HG03064 (cell line): ENCODE data around the gene MLLT3.
A peak's percentile ranks its signal among the peaks of the same experiment; 100 is the strongest.

Experiments used
- ATAC-seq: cut with Tn5 transposase; IDR thresholded peaks from one replicate; pipeline ENCODE4 v1.9.1; 2021; ENCODE audit warnings: low read depth; ENCODE audit not compliant: unreplicated experiment

MLLT3 gene

DNA sequence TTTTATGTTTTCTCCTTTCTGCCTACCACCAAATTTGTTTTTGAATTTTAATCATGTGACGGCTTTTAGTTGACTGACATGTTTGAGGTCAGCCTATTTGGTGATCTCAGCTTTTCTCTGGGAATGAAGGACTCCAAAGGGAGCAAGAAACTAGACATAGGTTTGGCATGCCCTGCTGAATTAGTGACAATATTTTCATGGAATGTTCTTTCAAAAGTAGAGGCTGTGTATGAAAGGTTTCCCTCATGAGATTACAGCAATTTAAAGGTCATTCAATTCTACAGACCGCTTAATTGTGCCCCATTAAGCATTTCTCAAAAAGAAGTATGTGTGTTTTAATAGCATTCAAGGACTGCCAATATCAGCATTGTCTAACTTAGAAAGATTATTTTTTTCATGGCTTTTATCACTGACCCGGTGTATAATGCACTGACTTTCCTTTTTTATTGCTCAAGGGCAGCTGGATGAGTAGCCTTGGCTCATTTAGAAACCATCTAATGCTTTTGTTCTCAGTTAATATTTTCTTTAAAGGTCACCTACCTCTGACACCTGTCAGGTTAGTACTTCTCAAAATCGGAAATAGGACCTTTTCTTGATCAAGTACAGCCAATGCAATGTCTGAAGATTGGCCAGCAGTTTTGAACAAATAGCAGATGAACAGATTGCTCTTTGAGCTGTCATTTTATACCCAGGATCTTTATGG is 8.1 kb upstream of the MLLT3 start:
- ATAC-seq, result no peak

DNA sequence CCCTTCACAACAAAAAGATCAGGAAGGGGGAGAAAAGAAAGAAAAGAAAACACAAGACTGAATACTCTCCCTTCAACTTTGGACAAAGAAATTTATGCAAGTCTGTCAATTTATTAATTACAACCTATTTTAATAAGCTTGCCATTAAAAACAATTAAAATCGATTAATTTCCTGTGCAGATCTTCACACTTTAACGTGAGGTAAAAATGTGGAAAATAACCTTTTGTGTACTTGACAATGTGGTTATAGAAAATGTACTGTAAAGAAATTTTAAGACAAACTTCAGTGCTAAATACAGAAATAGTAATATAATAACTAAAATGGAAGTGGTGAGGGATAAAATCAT is 2.7 kb upstream of the MLLT3 start:
- no peak for ATAC-seq

DNA sequence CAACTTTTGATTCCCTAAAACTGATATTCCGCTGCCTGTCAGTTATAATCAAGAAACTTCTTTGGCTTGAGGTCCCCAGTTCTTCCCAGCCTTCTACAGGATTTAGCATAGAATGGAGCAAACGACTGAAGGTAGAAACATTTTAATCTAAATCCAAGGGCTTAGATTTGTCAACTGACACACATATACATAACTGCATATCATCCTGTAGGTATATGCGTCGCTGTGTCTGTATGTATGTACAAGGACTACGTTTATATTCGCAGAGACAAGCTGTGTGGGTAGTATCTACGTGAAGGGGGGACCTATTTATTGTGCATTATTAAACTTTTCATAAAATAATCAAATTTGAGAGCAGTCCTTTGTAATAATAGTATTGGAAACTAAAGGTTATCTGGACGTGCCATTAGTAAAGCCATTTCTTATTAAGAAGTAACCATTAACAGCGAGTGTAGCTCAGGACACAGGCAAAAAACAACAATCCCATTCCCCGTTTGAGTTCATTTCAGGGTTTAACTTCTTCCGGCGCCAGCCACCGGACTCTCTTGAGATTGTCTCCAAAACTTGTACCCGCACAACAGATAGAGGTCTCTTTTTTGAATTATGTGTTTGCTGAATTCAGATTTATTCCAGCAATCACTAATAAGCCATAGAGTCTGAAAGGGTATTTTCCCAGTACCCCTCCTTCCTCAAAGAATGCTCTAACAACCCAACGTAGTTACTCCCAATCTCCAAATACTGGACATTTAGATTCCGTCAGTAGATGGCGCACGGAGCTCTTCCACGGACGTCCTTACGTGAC is 2.1 kb upstream of the MLLT3 start:
- no peak for ATAC-seq

DNA sequence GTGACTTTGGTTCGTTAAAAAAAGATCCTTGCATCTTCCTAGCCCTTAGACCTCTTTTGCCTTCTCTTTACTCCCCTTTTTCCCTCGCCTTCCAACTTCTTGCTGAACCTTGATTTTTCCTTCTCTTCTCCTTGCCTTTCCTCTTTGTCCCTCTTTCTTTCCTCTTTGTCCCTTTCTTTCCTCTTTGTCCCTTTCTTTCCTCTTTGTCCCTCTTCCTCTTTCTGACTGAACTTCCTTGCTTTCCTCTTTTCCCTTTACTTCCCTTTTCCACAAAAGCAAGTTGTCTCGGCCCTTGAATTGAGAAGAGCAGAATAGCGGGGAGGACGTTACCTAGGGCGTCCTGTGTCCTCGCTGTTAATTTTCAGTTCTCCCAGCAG is 1.4 kb upstream of the MLLT3 start:
- ATAC-seq, result no peak

DNA sequence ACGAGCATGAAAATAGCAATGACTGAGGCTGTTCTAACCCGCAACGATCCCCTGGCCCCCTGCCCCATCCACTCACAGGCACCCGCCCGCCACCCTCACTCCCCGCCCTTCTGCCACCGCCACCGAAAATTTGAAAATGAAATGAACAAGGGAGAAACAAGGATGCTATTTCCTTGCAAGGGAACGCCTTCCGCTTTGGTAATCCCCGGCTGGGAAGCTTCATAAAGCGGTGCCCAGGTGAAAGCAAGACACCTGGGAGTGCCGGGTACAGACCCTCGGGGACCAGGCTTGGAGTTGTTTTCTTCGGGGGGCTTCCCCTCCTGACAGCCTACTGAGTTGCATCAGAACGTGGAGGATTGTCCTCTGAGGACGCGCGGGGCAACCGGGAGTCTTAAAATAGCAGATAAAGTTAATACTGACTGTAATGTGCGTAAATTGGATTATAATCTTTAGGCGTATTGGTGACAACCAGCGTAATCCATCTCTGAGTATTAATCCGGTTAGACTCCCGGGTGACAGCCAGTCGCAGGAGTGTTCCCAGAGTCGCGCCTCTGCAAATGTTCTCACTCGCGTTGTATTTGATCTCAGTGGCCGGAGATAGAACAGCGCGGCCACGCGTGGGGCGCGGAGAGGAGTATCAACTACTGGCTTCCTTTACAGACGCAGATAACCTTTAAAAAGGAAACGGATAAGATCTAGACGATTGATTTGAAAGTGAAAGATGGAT is 885 bp upstream of the MLLT3 start:
- ATAC-seq, result peak; percentile 10

DNA sequence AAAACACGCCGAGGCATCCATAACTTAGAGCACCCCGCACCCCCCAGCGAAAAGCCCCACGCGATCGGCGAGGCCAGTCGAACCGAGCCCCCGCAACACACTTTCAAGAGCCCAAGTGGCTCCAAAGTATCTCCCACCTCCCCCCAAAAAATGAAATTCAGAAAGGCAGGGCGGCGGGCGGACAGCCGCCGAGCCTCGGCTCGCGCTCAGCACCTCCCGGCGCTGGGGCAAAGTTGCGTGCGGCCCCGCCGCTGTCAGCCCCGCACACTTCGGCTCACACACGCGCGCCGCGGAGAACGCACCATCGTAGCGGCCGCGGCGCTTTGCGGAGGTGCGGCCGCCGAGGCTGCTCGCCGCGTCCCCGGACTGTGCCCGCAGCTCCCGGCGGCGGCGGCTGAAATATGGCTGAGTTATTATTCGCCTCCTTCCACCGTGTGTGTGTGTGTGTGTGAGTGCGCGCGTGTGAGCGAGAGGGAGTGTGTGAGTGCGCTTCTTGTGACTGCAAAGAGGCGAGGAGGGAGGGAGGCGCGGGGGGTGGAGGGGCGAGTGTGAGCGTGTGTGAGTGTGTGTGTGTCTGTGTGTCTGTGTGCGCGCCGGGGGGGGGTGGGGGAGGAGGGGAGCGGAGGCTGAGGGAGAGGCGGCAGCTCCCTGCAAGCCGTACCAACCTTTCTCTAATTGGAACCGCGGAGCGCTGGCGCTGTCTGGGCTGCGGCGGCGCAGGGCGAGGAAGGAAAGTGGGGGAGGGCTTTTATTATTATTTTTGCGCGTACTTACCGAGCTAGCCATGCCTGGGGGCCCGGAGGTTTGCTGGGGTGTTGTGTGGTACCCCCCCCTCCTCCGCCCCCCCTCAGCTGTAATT is 599 bp downstream of the MLLT3 start:
- no peak for ATAC-seq

DNA sequence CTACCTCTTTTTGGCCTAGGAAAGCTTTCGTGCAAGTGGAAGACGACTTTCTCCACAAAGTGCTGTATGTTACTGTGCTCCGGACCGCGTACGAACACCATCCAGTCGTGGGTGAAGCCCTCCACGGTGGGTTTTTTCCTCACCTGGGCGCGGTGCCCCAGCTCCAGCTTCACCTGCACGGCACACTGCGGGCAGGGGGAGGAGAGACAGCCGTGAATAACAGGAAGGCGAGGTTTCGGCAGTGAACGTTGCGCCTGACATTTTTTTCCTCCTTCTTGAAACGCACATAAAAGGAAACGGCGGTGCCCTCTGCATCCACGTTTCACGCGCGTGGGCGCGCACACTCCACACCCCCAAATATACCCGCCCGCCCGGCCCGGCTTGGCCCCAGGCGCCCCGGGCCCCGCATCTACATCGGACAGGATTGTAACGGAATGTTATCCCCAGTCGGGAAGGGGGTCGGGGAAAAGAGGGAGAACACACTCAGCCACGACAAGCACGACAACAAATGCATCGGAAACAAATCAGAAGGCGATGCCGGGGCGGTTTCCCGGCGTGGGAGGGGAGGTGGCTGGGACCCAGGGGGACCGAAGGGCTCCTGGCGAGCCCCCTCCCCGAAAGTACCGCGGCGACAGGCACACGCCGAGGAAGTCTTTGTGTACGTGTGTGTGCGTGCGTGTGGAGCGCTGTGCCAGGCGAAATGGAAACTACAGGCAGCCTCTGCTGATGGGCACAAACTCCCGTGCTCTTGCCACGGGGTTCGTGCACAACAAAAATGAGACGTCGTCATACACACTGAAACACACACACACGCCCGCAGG is 1.4 kb downstream of the MLLT3 start:
- no peak for ATAC-seq

DNA sequence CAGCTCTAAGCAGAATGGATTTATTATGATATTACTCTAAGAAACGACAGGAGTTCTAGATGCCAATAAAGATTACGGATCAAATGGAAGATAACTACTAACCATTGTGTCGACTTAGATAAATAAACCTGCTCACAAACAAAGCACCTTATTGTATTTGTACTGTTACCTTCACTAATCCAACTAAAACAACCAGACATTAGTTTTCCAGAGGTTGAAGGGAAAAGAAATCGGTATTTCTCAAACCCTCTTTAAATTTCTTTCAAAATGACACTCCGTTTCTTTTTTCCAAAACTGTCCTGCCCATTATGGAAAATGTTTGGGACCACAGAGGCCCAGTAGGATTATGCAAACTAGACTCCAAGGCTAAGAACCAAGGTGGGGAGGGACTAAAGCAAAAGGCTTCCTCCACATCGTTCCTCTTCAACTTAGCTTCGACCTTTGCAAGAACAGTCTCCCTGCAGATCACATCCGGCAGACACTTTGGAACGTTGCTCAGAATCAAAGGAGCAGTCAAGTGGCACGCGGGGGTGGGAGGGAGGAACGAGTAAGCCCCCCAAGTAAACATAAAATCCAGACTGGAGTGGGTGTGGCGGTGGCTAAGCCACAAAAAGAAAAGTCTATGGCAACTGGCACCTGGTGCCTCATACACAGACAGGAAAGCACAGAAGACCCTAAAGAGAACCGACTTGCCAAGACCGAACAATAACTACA is 2.7 kb downstream of the MLLT3 start:
- ATAC-seq, result no peak

DNA sequence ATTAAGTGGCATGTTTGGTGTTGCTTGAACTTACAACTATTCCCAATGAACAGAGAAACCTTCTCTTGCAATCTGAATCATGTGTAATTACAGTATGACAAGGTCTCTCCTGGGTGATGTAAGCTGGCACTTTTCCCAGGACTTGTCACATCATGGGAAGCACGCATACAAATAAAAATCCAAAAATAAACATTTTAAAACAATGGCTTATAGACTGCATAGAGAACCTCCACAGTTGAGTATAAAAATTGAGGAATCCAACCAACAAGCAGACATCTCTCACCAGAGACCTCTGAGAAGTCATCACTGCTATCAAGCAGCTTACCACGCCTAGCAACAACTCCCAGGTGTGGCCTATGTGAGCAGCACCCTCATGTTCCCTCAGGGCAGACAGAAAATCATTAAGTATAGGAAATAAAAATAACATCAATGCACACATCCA is 3.9 kb downstream of the MLLT3 start:
- ATAC-seq, result no peak

DNA sequence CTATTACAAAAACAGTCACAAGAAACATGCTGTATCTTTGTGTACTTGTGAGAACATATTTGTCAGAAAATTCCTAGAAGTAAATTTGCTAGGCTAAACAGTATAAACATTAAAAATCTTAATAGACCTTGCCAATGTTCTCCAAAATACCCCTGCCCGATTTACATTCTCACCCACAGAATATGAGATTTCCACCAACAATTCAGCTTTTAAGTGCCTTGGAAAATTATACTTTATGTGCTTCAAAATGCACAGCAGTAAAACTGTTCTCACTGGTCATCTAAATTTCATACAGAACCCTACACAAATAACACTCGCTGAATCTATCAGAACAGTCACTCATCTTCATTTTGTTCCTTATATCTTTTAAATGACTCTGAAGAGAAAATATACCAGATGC is 5.5 kb downstream of the MLLT3 start:
- ATAC-seq, result no peak

DNA sequence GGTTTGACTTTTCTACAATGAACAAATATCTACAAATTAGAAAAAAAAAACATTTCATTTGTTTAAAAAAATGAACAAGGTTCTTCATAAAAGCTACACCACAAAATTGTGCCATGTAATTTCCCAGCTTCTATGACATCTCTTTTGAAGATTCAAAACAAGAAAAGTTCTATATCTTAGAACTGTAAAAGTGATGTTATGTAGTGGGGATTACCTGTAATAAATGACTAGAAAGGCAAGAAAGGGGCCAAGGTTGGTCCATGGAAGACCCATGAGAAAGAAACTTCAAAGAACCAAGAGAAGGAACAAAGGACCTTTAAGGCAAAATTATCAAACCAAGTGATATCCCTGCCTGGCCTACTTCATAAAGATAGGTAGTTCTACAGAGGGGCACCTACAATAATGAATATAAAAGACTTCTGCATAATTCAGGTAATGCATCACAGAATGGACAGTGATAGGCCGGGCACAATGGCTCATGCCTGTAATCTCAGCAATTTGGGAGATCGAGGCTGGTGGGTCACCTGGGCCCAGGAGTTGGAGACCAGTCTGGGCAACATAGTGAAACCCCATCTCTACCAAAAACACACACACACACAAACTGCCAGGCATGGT is 7.6 kb downstream of the MLLT3 start:
- ATAC-seq, result no peak

DNA sequence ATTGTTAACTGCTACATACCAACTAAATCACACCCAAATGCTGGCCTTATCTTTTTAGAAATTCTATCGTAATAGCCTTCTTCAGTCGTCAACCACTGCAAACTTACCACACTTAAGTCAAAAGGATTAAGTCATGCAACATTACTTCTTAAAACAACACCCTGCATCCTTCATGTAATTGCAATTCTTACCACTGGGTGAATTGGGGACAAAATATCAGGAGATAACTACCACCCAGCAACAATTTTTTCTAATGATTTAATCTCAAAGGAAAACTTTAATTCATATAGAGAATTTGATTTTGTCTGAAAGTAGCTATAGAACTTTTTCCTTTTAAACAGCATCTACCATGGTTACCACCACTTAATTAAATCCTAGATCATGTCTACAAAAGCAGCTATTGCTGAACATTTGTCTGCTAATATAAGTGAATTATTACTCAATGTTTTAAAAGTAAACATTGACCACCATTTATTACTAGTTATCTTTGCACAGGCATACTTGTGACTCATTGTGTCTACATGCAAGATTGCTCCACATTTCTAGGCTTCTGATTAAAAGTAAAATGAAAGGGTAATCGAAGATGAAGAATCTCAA is 10.5 kb downstream of the MLLT3 start:
- ATAC-seq, result no peak

DNA sequence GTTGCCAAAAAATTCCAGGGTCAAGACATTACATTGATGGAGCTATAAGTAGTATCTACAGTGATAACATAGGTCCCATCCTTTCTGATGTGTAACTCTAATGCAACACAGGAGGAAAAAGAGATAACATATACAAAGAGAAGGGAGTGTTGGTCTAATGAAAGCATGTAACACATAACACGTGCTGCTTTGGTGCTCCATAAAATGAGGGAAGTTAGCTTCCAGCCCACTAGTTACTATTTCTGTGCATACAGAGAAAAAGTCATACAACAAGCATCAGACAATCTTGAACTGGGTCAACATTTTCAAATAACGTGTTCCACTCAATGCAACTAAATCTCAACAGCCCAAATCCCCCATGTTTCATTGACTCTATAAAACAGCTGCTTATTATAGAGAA is 11.7 kb downstream of the MLLT3 start:
- no peak for ATAC-seq

DNA sequence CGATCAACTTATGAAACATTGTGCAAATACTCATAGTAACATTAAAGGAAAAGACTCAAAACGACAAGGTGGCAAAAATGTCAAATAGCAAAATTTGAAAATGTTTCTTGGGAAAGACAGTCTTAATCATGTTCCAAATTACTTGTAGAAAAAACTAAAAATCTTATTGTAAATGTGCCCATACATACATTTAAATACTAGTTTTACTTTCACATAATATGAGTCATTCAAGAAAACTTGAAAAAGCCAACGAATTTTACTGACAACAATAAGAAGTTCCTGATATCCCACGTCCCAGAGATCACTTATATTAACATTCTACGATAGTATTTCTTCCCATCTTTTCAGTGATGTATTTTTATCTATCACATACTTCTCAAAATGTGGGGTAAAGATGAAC is 13.7 kb downstream of the MLLT3 start:
- ATAC-seq, result no peak

DNA sequence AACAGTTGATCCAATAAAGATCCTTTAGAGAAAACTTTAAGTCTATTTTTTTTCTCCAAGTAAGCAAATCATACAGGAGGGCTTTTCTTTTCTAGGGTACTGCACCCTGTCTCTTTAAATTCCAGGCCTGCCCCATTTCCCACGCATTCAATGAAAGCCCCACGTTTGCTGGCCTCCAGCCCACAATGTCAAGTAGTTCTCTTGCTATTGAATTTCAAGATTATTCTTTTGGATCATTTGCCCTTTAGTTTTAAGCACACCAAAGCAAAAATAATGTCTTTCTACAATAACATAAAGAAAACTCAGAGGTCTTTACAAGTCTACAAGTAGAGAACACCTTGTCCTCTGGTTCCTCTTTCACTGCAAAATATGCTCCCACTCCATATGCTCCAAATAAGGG is 15.6 kb downstream of the MLLT3 start:
- no peak for ATAC-seq

DNA sequence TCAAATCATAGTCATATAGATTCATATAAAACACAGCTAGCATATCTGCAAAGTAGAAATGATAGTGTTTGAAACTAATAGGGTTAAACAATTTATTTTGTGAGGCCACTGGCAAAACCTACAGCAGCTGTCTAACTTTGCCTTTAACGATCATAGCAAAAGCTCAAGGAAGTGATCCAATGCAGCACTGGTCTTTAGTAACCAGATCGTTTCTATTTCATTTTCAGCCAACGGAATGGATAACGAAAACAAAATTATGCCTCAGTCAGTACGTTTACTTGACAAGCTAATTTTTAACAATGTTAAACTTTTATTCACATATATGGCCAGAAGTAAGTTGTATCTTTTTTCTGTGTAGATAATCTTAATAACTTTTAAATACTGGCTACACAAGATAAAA is 17.7 kb downstream of the MLLT3 start:
- peak; percentile 72 for ATAC-seq

DNA sequence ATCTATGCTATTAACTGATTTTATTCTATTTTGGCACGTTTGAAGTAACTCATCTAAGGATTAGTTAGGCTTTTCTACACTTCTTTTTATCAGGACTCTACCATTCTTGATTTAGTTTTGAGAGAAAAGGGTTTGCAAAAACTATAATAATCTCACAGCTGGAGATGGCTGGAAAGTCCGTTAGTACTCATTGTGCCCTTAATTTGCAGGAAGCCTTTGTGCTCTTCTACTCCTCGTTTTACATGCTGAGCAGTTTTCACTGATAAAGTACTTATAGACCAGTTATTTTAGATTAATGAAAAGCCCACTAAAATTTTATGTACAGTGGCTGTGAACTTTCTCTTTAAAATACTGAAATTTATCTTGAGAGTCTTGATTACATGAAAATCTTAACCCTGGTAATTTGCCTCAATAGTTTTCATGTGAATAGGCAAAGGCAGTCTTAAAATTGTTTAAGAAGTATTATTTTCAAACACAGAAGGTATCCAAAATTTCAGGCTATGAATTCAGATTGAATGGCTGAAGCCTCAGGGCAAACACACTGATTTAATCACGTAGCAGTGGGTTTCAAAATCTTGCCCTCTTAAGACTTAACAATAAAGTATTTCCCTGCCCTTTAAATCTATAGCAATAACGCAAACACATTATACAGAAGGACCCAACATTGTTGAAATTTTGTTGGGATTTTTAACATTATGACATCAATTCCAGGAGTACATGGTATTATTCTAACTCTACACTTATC is 18.6 kb downstream of the MLLT3 start:
- no peak for ATAC-seq

DNA sequence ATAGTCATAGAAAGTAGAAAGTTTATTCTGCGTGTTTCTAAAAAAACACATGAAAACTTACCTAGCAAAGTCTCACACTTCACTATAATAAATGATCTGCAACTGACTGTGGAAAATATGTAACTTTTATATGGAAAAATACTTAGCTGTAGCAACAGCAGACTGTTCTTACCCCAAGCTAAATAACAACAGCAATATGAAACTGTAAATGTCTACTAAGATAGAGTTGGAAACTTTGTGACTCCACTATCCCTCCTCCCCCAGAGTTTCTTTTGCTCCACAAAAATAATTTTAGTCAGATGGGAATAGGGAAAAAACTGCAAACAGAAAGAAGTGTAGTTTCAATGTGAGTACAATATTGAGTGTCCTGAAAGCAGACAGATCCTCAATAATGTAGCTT is 21.0 kb downstream of the MLLT3 start:
- no peak for ATAC-seq
